RKO (cell line): ENCODE data around the gene COL5A1.
"Not testable (repeated sequence)": the region's sequence is repeated elsewhere in the genome, so short reads cannot be mapped to it uniquely, and the experiment has no call there.

Experiments
- DNase-seq: peaks from one replicate; pipeline ENCODE4 v3.0.0-alpha.2; 2016; ENCODE audit warnings: low spot score

The COL5A1 gene

GRCh38 chr9:134655586-134656333, 14.2 kb downstream of the COL5A1 start:
- no peak for DNase-seq

GRCh38 chr9:134656334-134657006, 14.9 kb downstream of the COL5A1 start:
- DNase-seq = peak; percentile 50

- DNase-seq = no peak
Measured at GRCh38 chr9:134657666-134658377, 16.2 kb downstream of the COL5A1 start.

- no peak for DNase-seq
Measured at GRCh38 chr9:134658378-134658955, 16.9 kb downstream of the COL5A1 start.

GRCh38 chr9:134659688-134660131, 18.1 kb downstream of the COL5A1 start:
- no peak for DNase-seq

- DNase-seq = no peak
Measured at GRCh38 chr9:134660407-134660806, 18.8 kb downstream of the COL5A1 start.

GRCh38 chr9:134661299-134661698, 19.7 kb downstream of the COL5A1 start:
- no peak for DNase-seq

GRCh38 chr9:134661791-134662142, 20.2 kb downstream of the COL5A1 start:
- DNase-seq = no peak

GRCh38 chr9:134662143-134662876, 20.7 kb downstream of the COL5A1 start:
- no peak for DNase-seq

- DNase-seq = no peak
Measured at GRCh38 chr9:134663084-134663483, 21.5 kb downstream of the COL5A1 start.

- DNase-seq = no peak
Measured at GRCh38 chr9:134663753-134664415, 22.3 kb downstream of the COL5A1 start.

GRCh38 chr9:134664446-134664845, 22.8 kb downstream of the COL5A1 start:
- no peak for DNase-seq

- no peak for DNase-seq
Measured at GRCh38 chr9:134666208-134666607, 24.6 kb downstream of the COL5A1 start.

GRCh38 chr9:134666831-134667230, 25.2 kb downstream of the COL5A1 start:
- peak; percentile 60 for DNase-seq

- DNase-seq = not testable (repeated sequence)
Measured at GRCh38 chr9:134668977-134669376, 27.4 kb downstream of the COL5A1 start.

GRCh38 chr9:134669399-134669955, 27.9 kb downstream of the COL5A1 start:
- DNase-seq = no peak

GRCh38 chr9:134670042-134670525, 28.5 kb downstream of the COL5A1 start:
- no peak for DNase-seq

GRCh38 chr9:134670851-134671281, 29.3 kb downstream of the COL5A1 start:
- no peak for DNase-seq

GRCh38 chr9:134671341-134672113, 29.9 kb downstream of the COL5A1 start:
- DNase-seq = no peak

GRCh38 chr9:134676361-134676760, 34.8 kb downstream of the COL5A1 start:
- no peak for DNase-seq
